IPS DF 4.7 (cell line): ENCODE measurements around the gene PNRC1.
"Not testable (repeated sequence)": the region's sequence is repeated elsewhere in the genome, so short reads cannot be mapped to it uniquely, and the experiment has no call there.

Experiments
- DNase-seq: peaks from one replicate; pipeline ENCODE4 v3.0.0-alpha.2; 2013; ENCODE audit warnings: low spot score; ENCODE audit errors: extremely low read depth

The PNRC1 gene

DNA sequence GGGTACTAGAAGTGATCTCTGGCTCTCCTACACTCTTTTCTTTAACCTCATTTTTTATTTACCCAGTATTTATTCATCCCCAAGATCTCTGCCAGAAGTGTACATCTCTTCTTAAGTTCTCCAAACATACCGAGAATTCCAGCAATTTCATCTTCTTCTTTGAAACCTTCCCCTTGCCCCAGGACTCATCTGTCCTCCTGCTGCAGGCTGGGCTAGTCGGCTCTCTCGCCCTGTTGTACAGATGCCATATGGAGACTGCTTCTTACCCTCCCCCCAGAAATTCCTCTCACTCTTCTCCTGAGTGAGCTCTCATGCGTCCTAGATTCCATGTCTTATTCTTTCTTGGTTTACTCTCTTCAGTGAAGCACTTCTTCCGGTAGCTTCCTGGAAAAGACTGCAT is 21.9 kb upstream of the PNRC1 start:
- DNase-seq, result no peak

DNA sequence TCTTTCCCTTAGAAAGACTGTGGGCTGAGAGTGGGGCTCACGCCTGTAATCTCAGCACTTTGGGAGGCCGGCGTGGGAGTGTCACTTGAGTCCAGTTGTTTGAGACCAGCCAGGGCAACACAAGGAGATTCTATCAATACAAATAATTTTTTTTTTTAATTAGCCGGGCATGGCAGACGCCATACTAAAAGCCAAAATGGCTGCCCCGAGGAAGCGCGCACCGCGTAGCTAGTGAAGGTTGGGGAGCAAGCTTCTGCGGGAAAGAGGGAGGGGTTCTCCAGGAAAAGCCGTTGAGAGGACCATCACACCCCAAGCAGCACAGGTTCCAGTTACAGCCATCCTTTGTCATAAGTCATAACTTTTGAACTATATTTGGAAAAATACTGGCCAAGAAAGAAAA is 21.3 kb upstream of the PNRC1 start:
- DNase-seq, result no peak

DNA sequence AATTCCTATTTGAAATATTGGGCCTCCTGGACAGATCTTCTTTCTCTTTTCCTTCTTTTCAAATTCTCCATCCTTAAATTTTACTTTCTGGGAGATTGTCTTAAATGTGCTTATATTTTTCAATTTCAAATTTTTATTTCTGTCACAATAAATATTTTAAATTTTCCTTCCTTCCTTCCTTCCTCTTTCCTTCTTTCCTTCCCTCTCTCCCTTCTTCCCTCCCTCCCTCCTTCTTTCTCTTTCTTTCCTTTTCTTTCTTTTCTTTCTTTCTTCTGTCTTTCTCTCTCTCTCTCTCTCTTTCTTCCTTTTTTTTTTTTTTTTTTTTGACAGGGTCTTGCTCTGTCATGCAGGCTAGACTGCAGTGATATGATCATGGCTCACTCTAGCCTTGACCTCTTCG is 16.7 kb upstream of the PNRC1 start:
- no peak for DNase-seq

DNA sequence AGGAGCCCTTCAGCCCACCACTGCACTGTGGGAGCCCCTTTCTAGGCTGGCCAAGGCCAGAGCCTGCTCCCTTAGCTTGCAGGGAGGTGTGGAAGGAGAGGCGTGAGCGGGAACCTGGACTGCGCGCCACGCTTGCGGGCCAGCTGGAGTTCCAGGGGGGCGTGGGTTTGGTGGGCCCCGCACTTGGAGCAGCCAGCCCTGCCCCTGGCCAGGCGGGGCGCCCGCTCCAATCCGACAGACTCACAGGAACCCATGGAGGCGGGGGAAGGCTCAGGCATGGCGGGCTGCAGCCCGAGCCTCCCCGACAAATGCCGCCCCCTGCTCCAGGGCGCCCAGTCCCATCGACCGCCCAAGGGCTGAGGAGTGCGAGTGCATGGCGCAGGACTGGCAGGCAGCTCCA is 15.6 kb upstream of the PNRC1 start:
- not testable (repeated sequence) for DNase-seq

DNA sequence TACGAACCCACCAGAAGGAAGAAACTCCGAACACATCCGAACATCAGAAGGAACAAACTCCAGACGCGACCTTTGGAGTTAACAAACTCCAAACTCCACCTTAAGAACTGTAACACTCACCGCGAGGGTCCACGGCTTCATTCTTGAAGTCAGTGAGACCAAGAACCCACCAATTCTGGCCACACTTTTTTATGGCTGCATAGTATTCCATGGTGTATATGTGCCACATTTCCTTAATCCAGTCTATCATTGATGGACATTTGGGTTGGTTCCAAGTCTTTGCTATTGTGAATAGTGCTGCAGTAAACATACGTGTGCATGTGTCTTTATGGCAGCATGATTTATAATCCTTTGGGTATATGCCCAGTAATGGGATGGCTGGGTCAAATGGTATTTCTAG is 14.4 kb upstream of the PNRC1 start:
- DNase-seq, result not testable (repeated sequence)

DNA sequence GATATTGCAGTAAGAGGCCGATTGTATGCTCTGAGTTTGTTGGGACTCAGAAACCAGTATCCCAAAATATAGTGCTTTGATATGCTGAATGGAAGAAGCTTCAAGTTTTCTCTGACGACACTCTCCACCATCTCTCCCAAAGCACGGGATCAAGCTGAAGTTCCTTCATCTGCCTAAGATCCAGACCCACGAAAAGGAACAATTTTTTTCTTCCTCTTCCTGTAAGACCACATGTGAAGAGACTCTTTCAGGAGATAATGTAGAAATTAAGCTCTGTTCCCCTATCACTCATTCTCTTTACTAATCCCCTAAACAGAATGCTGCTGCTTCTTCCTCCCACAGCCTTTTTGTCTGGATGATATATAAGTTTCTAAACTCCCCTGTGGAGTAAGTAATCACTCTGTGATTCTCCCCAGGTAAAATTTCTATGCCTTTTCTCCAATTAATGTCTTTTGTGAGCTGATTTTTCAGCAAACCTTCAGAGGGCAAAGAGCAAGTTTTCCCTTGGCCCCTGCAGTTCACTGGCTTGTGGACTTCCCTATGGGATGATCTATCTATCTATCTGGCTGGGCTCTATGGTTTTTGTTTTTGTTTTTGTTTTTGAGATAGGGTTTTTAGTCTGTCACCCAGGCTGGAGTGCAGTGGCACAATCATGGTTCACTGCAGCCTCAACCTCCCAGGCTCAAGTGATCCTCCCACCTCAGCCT is 13.5 kb upstream of the PNRC1 start:
- DNase-seq, result no peak

DNA sequence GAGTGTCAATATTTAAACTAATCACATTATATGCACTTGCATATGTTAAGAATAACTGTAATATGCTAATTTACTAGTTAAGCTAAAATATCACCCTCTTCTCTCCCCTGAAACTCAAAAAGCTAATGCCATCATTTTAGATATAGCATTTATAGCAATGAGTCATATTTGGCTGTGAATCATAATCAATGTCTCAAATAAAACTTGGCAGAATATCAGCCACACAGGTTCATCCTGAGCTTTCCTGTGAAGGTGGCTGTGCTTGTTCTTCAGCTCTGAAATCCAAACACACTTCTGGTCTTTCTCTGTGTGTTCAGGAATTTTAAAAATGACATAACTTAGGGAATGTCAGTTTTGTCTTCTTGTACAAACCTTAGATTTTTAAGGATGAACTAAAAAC is 12.8 kb upstream of the PNRC1 start:
- DNase-seq, result no peak

DNA sequence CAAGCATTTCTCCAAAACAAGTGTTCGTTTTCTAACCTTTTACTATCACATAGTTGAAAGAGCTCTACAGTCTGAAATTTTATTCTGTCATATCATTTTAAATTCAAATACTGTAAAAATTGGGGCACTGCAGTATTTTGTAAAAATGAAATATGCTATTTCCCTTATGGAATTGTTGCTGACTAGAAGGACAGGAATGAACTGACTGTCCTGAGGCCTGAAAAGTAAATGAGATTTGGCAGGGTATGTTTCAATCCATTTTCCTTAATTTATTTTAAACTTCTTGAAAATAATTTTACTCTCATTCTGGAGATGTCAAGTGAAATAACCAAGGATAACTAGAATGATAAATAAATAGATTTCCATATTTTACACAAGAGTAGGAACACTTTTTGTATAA is 11.9 kb upstream of the PNRC1 start:
- DNase-seq, result no peak

DNA sequence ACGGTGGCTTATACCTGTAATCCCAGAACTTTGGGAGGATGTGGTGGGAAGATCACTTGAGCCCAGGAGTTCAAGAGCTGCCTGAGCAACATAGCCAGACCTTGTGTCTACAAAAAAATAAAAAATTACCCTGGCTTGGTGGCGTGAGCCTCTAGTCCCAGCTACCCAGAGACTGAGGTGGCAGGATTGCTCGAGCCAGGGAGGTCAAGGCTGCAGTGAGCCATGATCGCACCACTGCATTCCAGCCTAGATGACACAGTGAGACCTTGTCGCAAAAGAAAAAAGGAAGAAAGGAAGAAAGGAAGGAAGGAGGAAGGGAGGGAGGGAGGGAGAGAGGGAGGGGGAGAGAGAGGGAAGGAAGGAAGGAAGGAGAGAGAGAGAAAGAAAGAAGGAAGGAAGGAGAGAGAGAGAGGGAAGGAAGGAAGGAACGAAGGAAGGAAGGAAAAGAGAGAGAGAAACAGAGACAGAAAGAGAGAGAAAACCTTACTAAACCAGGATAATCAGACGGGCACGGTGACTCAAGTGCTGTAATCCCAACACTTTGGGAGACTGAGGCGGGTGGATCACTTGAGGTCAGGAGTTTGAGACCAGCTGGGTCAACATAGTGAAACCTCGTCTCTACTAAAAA is 10.9 kb upstream of the PNRC1 start:
- no peak for DNase-seq

DNA sequence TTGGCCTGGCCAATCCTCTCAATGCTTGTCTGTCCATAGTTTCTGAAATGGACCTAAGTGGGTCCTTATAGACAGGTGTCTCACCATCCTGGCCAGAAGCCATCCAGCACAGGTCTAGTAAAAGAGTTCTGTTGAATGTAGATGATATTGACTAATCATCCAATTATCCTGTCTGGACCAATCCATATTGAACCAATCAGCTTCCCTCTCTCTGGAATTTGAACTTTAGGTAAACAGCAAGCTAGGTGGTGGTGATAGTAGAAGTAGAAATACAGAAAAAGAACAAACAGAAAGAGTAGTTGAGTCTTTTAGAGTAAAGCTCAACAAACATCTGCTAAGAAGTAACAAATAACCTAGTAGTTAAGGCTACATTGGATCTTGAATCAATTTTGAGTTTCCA is 9.5 kb upstream of the PNRC1 start:
- DNase-seq, result no peak

DNA sequence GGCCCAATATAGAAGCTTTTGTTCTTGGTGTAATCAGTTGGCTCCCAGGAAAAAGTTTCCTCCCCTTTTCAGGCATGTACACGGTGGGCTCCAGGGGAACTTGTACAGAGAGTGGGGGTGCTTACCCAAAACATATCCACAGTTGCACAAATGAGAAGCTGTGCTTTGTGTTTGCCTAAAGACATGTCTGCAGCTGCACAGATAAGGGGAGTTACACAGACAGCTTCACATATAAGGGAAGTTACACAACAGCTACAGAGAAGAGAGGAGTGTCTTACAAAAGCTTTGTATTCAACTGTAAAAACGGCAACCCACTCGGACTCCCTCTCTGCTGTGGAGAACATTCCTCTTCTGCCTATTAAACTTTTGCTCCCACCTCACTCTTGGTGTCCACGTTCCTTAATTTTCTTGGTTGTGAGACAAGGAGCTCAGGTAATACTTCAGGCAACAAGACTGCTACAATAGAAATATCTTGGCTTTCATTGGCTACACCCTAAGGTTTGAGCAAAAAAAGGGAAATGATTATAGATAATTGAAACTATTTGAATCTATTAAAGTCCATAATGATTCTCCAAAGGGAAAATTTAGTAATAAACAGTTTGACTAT is 7.4 kb upstream of the PNRC1 start:
- DNase-seq, result no peak

DNA sequence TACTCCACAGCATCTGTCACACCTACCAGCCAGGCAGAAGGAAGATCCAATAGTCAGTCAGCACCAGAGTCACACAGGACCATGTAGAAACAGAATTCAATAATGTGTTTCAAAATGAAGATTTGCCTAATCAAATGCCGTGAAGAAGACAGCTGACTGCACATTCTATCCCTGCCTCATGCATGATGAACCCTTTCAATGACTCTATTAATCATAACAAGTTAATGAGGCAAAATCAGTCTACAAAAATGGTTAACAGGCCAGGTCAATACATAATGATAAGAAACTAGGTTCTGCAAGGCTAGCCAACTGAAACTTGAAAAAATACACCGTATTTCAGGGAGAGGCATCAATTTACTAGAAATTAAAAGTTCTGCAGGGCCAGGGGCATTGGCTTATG is 6.7 kb upstream of the PNRC1 start:
- no peak for DNase-seq

DNA sequence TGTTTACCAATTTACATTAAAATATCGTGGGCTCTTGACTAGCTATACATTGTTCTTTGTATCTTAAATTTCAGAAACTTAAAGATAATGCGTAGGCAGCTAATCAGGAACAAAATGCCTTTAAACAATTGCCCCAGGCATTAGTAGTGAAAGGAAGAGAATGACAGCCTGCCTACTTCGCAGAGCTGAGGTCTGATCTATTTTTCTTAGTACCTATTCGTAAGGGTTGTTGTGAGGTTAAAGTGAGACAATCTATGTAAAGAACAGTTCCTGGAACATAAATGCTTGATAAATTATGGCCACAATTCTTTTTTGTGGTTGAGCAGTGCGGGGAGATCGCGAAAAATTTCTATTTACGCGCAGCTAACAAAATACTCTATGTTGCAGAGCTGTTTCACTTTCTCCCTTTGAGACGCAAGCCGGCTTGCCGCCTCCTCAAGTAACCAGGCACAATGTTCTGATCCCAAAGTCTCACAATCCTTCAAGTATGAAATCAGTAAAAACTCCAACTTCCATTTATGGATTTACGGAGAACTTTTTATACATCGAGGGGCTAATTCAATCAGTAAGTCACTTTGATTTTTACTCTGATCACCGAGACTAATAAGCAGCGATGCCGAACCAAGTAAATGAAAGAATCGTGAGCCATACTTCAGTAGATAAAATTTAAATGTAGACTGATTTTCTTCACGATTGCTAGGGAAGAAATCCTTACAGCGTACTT is 878 bp upstream of the PNRC1 start:
- DNase-seq, result no peak

DNA sequence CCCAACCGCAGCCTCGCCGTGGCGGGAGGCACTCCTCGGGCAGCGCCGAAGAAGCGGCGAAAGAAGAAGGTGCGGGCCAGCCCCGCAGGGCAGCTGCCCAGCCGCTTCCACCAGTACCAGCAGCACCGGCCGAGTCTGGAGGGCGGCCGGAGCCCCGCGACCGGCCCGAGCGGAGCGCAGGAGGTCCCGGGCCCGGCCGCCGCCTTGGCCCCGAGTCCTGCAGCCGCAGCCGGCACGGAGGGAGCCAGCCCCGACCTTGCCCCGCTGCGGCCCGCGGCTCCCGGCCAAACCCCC is 525 bp downstream of the PNRC1 start:
- no peak for DNase-seq

DNA sequence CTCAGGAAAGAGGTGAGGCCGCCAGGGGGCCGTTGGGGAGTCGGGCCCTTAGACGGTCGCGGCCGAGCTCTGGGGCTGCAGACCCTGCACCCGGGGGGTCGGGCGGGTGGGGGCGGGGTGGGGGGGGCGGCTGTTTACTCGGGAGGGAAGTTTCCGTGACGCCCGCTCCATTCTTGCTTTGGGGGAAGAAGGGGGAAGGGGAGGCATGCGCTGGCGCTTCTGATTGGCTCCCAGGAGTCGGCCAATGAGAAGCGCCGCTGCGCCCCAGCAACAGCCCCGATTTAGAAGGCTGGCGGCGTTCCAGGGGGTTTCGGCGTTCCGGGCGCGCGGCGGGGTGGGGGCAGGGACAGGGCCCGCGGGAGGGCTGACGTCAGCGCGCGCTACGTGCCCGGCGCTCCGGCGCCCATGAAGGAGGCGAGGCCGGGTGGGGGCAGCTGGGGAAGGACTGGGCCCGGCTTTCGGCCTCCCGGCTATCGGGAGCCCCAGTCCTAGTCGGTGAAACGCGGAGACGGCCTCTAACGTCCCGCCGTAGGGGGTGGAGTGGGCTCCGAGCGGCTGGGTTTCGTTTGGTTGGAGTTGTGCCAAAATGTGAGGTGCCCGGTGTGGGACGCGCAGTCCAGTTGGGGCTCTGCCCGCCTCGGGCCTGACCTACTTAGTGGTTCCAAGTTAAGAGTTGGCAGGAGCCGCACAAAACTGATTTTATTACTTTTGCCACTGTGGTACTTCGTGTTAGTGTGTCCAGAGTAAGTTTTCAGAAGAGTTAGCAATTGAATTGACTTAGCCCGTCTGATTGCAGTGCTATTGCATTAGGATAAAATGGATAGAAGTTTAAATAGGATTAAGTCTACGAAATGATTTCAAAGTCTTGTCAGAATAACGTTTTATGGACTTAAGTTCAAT is 1.1 kb downstream of the PNRC1 start:
- DNase-seq, result no peak

DNA sequence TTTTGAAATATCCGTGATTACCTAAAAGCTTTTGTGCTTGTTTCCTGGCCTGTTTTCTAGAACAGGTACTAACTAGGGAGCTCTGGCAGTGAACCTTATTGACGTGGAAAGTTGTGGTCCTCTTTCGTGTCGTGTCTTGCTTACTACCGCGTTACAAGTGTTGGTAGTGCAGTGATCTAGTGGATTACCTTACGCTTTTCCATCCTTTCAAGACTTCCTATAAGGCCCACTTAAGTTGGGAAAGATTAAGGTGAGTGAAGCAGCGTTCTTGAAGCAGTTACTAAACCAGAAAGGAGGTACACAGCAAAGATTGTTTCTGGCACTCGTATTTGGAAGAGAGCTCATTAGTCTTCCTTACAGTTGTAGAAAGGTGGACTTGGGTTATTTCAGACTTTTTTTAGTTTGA is 1.9 kb downstream of the PNRC1 start:
- no peak for DNase-seq

DNA sequence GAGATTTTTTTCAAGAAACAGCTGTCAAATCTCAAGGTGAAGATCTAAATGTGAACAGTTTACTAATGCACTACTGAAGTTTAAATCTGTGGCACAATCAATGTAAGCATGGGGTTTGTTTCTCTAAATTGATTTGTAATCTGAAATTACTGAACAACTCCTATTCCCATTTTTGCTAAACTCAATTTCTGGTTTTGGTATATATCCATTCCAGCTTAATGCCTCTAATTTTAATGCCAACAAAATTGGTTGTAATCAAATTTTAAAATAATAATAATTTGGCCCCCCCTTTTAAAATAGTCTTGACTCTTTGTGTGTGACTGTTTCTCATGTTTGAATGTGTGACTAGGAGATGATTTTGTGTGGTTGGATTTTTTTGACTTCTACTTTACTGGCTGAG is 4.0 kb downstream of the PNRC1 start:
- DNase-seq, result no peak

DNA sequence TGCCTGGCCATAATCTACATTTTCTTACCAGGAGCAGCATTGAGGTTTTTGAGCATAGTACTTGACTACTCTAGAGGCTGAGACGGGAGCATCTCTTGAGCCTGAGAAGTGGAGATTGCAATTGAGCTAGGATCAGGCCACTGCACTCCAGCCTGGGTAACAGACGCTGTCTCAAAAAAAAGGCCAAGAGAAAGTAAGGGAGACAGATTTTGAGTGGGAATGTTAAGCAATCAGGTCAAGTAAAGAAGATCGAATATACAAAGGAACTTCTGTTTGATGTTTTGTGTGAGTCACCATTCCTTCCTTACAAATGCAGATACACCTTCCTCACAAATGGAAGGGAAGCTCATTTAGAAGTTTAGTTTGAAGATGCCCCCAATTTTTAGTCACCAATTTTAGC is 4.4 kb downstream of the PNRC1 start:
- no peak for DNase-seq

DNA sequence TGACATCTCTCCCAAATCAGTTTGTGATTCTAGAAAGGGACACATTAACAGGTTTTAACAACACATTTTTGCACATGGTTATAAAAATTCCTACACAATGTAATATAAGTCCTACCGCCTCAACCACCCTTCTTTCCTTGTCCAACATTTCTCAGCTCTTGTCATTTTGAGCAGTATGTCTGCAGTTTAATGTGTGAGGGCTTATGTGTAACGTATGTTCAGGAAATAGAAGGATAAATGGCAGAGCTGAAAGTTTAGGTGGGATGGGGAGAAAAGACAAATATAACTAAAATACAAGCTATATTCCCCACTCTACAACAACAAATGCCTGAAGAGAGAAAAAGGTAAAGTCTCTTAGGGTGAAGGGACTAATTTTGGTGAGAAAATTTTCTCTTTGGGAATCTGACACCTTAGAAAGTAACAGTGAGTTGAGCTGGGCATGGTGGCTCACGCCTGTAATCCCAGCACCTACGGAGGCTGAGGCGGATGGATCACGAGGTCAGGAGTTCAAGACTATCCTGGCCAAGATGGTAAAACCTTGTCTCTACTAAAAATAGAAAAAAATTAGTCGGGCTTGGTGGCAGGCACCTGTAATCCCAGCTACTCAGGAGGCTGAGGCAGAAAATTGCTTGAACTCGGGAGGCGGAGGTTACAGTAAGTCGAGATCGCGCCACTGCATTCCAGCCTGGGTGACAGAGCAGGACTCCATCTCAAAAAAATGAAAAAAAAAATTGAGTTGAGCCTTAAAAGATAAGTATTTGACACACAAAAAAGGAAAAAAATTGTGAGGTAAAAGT is 5.1 kb downstream of the PNRC1 start:
- DNase-seq, result no peak

DNA sequence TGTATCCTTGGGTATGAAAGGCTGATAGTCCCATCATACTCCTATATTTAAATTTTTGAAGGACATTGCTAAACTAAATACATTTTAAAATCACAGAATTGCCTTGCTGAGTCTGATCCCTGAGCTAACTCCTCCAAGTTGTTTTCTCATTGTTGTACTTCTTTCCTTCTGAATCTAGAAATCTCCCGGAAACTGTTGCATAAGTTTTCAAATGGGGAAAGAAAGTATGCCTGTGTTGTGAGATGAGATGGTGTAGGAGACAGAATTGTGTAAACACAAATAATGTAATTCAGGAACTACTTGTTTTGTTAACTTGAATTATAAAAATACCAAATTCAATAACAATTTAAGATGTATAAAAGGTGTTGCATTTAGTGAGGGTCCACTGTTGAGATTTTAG is 7.3 kb downstream of the PNRC1 start:
- DNase-seq, result no peak

DNA sequence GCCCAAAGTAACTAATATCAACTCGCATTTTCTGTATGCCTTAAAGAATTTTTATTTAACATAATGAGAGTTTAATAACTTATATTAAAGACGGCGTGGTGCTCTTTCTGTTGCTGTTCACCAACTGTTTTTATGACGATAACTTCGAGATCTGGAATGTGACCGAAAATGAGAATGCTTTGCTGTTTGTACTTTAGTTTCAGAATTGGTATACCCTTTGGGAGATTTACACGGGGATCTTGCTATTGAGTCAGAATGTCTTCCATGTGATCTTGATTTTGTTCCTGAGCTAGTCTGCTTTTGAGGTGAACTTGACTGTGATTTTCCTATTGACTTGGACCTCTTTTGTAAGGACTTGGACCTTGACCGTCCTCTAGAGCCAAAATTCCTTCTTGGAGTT is 17.9 kb downstream of the PNRC1 start:
- no peak for DNase-seq
